AG10803 (cell line): Measurements from ENCODE around the gene SETD4.

Experiments
- DNase-seq: peaks from one replicate; pipeline ENCODE4 v3.0.0; 2010; ENCODE audit warnings: low read depth
- H3K4me3 ChIP-seq: 2 replicates; pipeline ENCODE4 v1.5.1; 2011; ENCODE audit warnings: mild to moderate bottlenecking, low read length, control low read depth
- TF ChIP-seq, protein P1 (sequence below): conservative IDR thresholded peaks from 2 replicates; pipeline ENCODE4 v1.5.1; 2011; ENCODE audit warnings: mild to moderate bottlenecking, low read length, control low read depth, inconsistent platforms

The SETD4 gene

DNA sequence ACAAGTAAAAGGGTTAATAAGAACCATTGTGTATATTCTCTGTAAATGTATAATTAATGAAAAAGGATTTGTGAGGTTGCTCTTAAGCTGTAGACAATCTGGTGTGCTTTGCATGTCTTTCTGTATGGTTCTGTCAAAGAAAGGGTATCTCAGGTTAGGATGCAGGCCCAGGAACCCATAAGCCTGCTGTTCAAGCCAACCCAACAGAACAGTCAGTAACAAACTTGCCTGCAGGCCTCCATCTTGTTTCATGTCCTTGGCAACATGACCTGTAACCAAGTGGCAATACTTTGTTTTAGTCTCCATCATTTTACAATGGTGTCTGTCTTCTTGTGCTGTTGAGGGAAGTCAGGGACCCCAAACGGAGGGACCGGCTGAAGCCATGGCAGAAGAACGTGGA, 38.7 kb upstream of the SETD4 start:
- TF ChIP-seq, protein P1, sequence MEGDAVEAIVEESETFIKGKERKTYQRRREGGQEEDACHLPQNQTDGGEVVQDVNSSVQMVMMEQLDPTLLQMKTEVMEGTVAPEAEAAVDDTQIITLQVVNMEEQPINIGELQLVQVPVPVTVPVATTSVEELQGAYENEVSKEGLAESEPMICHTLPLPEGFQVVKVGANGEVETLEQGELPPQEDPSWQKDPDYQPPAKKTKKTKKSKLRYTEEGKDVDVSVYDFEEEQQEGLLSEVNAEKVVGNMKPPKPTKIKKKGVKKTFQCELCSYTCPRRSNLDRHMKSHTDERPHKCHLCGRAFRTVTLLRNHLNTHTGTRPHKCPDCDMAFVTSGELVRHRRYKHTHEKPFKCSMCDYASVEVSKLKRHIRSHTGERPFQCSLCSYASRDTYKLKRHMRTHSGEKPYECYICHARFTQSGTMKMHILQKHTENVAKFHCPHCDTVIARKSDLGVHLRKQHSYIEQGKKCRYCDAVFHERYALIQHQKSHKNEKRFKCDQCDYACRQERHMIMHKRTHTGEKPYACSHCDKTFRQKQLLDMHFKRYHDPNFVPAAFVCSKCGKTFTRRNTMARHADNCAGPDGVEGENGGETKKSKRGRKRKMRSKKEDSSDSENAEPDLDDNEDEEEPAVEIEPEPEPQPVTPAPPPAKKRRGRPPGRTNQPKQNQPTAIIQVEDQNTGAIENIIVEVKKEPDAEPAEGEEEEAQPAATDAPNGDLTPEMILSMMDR = no peak
- no peak overlapping the region for H3K4me3 ChIP-seq
- no peak for DNase-seq

DNA sequence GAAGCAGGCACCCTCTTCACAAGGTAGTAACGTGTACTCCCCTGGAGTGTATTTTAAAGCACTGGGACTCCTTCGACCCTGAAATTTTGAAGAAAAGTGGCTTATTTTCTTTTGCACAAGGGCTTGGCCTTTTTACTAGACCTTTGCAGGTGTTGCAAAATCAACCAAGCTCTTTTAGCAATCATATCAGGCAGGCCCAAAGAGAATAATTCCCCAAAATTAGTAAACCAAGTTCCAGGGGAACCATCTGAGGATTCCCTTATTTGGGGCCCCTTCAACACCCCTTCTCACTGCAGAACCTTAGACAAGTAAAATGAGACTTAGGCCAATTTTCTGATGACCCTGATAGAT, 37.8 kb upstream of the SETD4 start:
- TF ChIP-seq, protein P1 = no peak
- no peak for DNase-seq
- no peak overlapping the region for H3K4me3 ChIP-seq

DNA sequence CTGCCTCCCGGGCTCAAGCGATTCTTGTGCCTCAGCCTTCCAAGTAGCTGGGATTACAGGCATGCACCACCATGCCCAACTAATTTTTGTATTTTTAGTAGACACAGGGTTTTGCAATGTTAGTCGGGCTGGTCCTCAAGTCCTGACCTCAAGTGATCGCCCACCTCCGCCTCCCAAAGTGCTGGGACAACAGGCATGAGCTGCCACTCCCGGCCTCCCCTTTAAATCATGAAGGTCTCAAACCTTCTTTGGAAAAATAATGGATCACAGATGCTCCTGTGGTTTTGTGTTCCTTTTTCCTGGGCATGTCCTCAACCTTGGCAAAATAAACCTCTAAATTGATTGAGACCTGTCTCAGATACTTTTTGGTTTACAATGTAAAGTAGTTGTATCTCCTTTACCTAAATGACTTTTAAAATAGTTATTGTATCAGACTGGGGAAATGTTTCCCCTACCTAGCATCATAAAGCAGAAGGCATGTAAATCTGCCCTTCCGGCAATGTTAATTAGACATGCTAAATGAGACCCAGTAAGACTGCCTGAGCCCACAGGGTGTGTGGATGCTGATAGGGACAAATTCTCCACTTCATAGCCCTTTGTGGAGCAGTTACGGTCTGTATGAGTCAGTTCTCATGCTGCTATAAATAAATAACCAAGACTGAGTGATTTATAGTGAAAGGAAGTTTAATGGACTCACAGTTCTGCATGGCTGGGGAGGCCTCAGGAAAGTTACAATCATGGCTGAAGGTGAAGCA, 37.3 kb upstream of the SETD4 start:
- H3K4me3 ChIP-seq = no peak overlapping the region
- TF ChIP-seq, protein P1 = no peak
- no peak for DNase-seq

DNA sequence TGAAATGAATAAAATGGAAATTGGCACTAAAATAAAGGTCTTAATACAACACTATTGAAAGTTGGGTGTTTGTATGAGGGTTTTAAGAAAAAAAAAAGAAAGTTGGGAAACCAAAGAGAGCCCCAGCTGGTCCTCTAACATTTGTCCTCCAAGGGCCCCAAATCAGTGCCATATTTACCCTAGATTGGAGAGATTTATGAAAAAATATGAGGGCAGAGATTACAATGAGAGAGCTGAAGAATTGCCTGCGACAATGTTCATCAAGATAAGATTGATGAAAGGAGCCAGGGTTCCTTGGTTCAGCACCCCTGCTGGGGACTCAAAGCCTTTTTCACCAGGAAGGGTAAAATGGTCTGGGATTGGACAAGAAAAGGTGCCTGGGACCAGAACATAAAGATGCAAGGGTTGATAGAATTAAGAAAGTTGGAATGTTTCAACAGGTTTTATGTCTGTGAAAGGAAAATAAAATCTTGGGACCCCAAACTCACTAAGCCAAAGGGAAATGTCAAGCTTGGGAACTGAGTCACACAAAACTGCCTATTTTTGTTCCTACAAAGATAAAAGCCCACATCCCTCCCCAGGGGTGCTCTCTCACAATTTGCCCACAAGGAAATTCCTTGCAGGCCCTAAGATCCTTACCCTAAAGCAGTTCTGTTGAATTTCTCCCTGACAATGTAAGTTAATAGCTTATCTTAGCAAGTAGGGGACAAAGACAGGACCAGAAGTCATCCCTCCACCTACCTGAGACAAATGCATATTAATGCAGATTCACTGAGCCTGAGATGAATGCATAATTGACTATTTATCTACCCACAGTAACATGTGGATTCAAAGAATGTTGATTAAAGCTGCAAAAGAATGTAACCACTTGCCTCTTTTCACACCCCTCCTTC, 36.3 kb upstream of the SETD4 start:
- DNase-seq = no peak
- no peak overlapping the region for H3K4me3 ChIP-seq
- TF ChIP-seq, protein P1 = no peak

DNA sequence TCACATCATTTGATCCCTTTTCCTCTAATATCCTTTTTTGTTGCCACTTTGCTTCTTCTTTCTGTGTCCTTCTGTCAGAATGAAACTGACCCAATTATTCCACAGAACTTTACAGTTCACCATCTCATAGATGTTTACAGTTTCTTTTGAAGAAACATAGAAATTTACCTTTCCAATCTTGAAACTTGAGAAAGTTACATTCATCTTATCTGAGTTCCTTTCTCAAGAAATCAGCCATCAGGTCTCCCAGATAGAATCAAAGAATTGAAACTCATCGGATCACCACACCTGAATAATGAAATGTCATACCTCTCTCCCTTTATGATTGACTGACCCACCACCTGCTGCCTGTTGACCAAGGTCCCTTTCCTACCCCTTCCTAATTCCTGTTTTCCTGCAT, 33.2 kb upstream of the SETD4 start:
- no peak for DNase-seq
- TF ChIP-seq, protein P1 = no peak
- no peak overlapping the region for H3K4me3 ChIP-seq

DNA sequence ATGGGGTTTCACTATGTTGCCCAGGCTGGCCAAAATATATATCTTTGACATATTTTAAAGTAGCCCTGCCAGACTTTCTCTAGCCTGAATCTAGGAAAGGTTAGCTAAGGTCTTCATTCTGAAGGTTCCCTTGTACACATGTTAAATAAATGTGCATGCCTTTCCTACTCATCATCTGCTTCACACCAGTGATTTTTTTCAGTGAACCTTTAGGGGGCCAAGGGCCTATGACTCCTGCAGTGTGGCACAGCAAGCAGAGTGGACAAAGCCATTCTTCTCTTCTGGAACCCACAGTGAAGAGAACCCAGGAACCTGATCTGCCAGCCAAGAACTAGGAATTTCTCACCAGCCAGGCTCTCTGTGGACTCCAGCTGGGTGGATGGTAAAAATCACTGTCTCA, 32.4 kb upstream of the SETD4 start:
- DNase-seq = no peak
- TF ChIP-seq, protein P1 = no peak
- H3K4me3 ChIP-seq = no peak overlapping the region

DNA sequence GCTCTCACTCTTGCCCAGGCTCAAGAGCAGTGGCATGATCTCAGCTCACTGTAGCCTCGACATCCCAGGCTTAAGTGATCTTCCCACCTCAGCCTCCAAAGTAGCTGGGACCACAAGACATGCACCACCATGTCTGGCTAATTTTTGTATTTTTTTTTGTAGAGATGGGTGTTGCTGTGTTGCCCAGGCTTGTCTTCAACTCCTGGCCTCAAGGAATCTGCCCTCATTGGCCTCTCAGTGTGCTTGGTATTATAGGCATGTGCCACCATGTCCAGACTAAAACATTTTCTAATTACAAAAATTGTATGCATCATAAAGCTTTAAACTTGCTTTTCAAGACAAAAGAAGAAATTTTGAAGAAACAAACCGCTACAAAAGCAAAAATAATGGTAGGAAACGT, 29.6 kb upstream of the SETD4 start:
- TF ChIP-seq, protein P1 = no peak
- no peak overlapping the region for H3K4me3 ChIP-seq
- DNase-seq = no peak
